ENCODE measurements around the gene PDK2.

Gene PDK2

GRCh38 chr17:50136096-50136687 is 41.0 kb downstream of the PDK2 start:
- no peak for TF ChIP-seq CTCF (conservative IDR thresholded peaks at IDR 0.05; ENCODE audit: low read length)
- no peak for DNase-seq (ENCODE audit: low read depth)
- no peak overlapping the region for H3K4me3 ChIP-seq (ENCODE audit: low read length)

GRCh38 chr17:50137042-50137441 is 41.9 kb downstream of the PDK2 start:
- TF ChIP-seq CTCF (conservative IDR thresholded peaks at IDR 0.05; ENCODE audit: low read length), result no peak
- no peak overlapping the region for H3K4me3 ChIP-seq (ENCODE audit: low read length)
- no peak for DNase-seq (ENCODE audit: low read depth)

GRCh38 chr17:50139185-50139783 is 44.1 kb downstream of the PDK2 start:
- no peak for TF ChIP-seq CTCF (conservative IDR thresholded peaks at IDR 0.05; ENCODE audit: low read length)
- H3K4me3 ChIP-seq (ENCODE audit: low read length), result no peak overlapping the region
- no peak for DNase-seq (ENCODE audit: low read depth)

GRCh38 chr17:50139950-50140885 is 45.1 kb downstream of the PDK2 start:
- peak; percentile 75 for DNase-seq (ENCODE audit: low read depth)

GRCh38 chr17:50141026-50141744 is 46.0 kb downstream of the PDK2 start:
- H3K4me3 ChIP-seq (ENCODE audit: low read length), result no peak overlapping the region

More at GRCh38 chr17:50139950-50140885, 45.1 kb downstream of the PDK2 start:
- no peak overlapping the region for H3K4me3 ChIP-seq (ENCODE audit: low read length)
- peak; percentile 87 for TF ChIP-seq CTCF (conservative IDR thresholded peaks at IDR 0.05; ENCODE audit: low read length)

GRCh38 chr17:50141745-50142110 is 46.6 kb downstream of the PDK2 start:
- no peak overlapping the region for H3K4me3 ChIP-seq (ENCODE audit: low read length)
- no peak for TF ChIP-seq CTCF (conservative IDR thresholded peaks at IDR 0.05; ENCODE audit: low read length)
- DNase-seq (ENCODE audit: low read depth), result no peak

More at GRCh38 chr17:50141026-50141744, 46.0 kb downstream of the PDK2 start:
- no peak for DNase-seq (ENCODE audit: low read depth)
- TF ChIP-seq CTCF (conservative IDR thresholded peaks at IDR 0.05; ENCODE audit: low read length), result no peak
